GM12872 (cell line): ENCODE results near the gene OCA2.

Source experiments
- CTCF ChIP-seq: IDR thresholded peaks from 3 replicates; pipeline ENCODE4 v1.5.1; 2011; ENCODE audit warnings: low read depth, mild to moderate bottlenecking, low read length, moderate library complexity; ENCODE audit not compliant: insufficient read depth

The OCA2 gene

GRCh38 chr15:27934782-27935181 lies 164.3 kb downstream of the OCA2 start:
- no peak for TF ChIP-seq CTCF

GRCh38 chr15:27933562-27933961 lies 165.6 kb downstream of the OCA2 start:
- TF ChIP-seq CTCF, result no peak

- no peak for TF ChIP-seq CTCF
These were observed 166.5 kb downstream of the OCA2 start for GRCh38 chr15:27932600-27932999.

GRCh38 chr15:27928386-27928785 lies 170.7 kb downstream of the OCA2 start:
- TF ChIP-seq CTCF, result no peak

- no peak for TF ChIP-seq CTCF
These were observed 186.8 kb downstream of the OCA2 start for GRCh38 chr15:27912283-27912682.

GRCh38 chr15:27906802-27907201 lies 192.3 kb downstream of the OCA2 start:
- TF ChIP-seq CTCF, result no peak

- no peak for TF ChIP-seq CTCF
These were observed 195.7 kb downstream of the OCA2 start for GRCh38 chr15:27903405-27903804.

GRCh38 chr15:27902680-27903385 lies 196.3 kb downstream of the OCA2 start:
- TF ChIP-seq CTCF, result no peak
